Fibroblast of skin of left quadriceps (primary cell): ENCODE measurements around the gene SLC41A3.
A peak's percentile ranks its signal among the peaks of the same experiment; 100 is the strongest.

Experiments
- DNase-seq, 2 experiments: peaks; one replicate each; pipeline ENCODE4 v3.0.0-alpha.2; 2013; ENCODE audit warnings: low read depth in 2 of 2

Gene SLC41A3

GRCh38 chr3:126083913-126084767 is at the start of gene SLC41A3:
Gene SLC41A3, minus strand, starts transcription at chr3:126084124. Its CDS starts 15,905 bp downstream, at chr3:126068219.
- DNase-seq = peak; percentile 48 to 52

- no peak for DNase-seq
These were observed 49.7 kb upstream of the SLC41A3 start for GRCh38 chr3:126133606-126134005.

GRCh38 chr3:126132751-126133511 is 49.0 kb upstream of the SLC41A3 start:
- DNase-seq = no peak

GRCh38 chr3:126131881-126132750 is 48.2 kb upstream of the SLC41A3 start:
- DNase-seq = no peak

GRCh38 chr3:126130981-126131745 is 47.2 kb upstream of the SLC41A3 start:
- DNase-seq = no peak

GRCh38 chr3:126130081-126130855 is 46.3 kb upstream of the SLC41A3 start:
- no peak for DNase-seq

GRCh38 chr3:126129398-126129891 is 45.5 kb upstream of the SLC41A3 start:
- no peak for DNase-seq

- no peak for DNase-seq
These were observed 44.8 kb upstream of the SLC41A3 start for GRCh38 chr3:126128504-126129397.

- no peak for DNase-seq
These were observed 44.0 kb upstream of the SLC41A3 start for GRCh38 chr3:126127904-126128303.

GRCh38 chr3:126127452-126127851 is 43.5 kb upstream of the SLC41A3 start:
- DNase-seq = no peak

- DNase-seq = no peak
These were observed 43.0 kb upstream of the SLC41A3 start for GRCh38 chr3:126126811-126127431.

GRCh38 chr3:126126286-126126685 is 42.4 kb upstream of the SLC41A3 start:
- DNase-seq = no peak

GRCh38 chr3:126125781-126126251 is 41.9 kb upstream of the SLC41A3 start:
- DNase-seq = no peak

- DNase-seq = no peak
These were observed 41.4 kb upstream of the SLC41A3 start for GRCh38 chr3:126125341-126125740.

- no peak for DNase-seq
These were observed 41.0 kb upstream of the SLC41A3 start for GRCh38 chr3:126124896-126125295.

GRCh38 chr3:126124148-126124868 is 40.4 kb upstream of the SLC41A3 start:
- DNase-seq = no peak

- no peak for DNase-seq
These were observed 37.7 kb upstream of the SLC41A3 start for GRCh38 chr3:126121632-126122031.

- no peak for DNase-seq
These were observed 37.1 kb upstream of the SLC41A3 start for GRCh38 chr3:126121074-126121473.
